Tibial nerve (tissue), 3 donors: ENCODE measurements around the gene ILDR1.

ENCODE experiments used
- POLR2A ChIP-seq, 2 donors: fragments of 450-650 bp; IDR thresholded peaks; one replicate each; pipeline ENCODE4 v1.6.1; 2017; ENCODE audit warnings: antibody characterized with exemption in 2 of 2, mild to moderate bottlenecking in 2 of 2, moderate library complexity in 2 of 2
- TF ChIP-seq, protein P1 (sequence below), 5 experiments: fragments of 200-600 bp in 3 of 5; fragments of 450-650 bp in 2 of 5; sonication (generic) in 3 of 5; IDR thresholded peaks; one replicate each; pipeline ENCODE4 v1.5.1; 2016 to 2019; ENCODE audit warnings: antibody characterized with exemption in 5 of 5, mild to moderate bottlenecking in 3 of 5, moderate library complexity in 2 of 5

- TF ChIP-seq POLR2A (IDR thresholded peaks at IDR 0.05): no peak
- TF ChIP-seq, protein P1, sequence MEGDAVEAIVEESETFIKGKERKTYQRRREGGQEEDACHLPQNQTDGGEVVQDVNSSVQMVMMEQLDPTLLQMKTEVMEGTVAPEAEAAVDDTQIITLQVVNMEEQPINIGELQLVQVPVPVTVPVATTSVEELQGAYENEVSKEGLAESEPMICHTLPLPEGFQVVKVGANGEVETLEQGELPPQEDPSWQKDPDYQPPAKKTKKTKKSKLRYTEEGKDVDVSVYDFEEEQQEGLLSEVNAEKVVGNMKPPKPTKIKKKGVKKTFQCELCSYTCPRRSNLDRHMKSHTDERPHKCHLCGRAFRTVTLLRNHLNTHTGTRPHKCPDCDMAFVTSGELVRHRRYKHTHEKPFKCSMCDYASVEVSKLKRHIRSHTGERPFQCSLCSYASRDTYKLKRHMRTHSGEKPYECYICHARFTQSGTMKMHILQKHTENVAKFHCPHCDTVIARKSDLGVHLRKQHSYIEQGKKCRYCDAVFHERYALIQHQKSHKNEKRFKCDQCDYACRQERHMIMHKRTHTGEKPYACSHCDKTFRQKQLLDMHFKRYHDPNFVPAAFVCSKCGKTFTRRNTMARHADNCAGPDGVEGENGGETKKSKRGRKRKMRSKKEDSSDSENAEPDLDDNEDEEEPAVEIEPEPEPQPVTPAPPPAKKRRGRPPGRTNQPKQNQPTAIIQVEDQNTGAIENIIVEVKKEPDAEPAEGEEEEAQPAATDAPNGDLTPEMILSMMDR (IDR thresholded peaks at IDR 0.05): no peak
Measured at GRCh38 chr3:122004991-122005565, 17.0 kb downstream of the ILDR1 start.
